GM12872 (cell line): ENCODE measurements around the gene CTBP1.

Experiments used
- TF ChIP-seq, protein P1 (sequence below): IDR thresholded peaks from 3 replicates; pipeline ENCODE4 v1.5.1; 2011; ENCODE audit warnings: low read depth, mild to moderate bottlenecking, low read length, moderate library complexity; ENCODE audit not compliant: insufficient read depth

CTBP1 gene

DNA sequence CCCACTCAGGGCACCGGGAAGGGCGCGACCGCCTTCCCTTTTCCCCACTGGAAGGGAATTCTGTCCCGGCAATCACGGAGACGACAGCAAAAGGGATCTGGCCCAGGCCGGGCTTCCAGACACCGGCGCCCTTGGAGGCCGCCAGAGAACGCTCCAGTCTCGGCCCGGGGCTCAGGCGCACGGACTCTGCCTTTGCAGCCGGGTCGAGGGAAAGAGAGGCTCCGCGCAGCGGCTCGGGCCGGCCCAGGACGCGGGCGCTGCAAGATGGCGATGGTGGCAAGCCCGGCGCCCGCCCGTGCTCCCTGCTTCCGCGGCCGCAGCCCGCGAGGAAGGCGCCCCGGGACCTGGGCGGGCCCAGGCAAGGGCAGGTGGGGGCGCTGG, 1.1 kb downstream of the CTBP1 start:
- TF ChIP-seq, protein P1, sequence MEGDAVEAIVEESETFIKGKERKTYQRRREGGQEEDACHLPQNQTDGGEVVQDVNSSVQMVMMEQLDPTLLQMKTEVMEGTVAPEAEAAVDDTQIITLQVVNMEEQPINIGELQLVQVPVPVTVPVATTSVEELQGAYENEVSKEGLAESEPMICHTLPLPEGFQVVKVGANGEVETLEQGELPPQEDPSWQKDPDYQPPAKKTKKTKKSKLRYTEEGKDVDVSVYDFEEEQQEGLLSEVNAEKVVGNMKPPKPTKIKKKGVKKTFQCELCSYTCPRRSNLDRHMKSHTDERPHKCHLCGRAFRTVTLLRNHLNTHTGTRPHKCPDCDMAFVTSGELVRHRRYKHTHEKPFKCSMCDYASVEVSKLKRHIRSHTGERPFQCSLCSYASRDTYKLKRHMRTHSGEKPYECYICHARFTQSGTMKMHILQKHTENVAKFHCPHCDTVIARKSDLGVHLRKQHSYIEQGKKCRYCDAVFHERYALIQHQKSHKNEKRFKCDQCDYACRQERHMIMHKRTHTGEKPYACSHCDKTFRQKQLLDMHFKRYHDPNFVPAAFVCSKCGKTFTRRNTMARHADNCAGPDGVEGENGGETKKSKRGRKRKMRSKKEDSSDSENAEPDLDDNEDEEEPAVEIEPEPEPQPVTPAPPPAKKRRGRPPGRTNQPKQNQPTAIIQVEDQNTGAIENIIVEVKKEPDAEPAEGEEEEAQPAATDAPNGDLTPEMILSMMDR: no peak

DNA sequence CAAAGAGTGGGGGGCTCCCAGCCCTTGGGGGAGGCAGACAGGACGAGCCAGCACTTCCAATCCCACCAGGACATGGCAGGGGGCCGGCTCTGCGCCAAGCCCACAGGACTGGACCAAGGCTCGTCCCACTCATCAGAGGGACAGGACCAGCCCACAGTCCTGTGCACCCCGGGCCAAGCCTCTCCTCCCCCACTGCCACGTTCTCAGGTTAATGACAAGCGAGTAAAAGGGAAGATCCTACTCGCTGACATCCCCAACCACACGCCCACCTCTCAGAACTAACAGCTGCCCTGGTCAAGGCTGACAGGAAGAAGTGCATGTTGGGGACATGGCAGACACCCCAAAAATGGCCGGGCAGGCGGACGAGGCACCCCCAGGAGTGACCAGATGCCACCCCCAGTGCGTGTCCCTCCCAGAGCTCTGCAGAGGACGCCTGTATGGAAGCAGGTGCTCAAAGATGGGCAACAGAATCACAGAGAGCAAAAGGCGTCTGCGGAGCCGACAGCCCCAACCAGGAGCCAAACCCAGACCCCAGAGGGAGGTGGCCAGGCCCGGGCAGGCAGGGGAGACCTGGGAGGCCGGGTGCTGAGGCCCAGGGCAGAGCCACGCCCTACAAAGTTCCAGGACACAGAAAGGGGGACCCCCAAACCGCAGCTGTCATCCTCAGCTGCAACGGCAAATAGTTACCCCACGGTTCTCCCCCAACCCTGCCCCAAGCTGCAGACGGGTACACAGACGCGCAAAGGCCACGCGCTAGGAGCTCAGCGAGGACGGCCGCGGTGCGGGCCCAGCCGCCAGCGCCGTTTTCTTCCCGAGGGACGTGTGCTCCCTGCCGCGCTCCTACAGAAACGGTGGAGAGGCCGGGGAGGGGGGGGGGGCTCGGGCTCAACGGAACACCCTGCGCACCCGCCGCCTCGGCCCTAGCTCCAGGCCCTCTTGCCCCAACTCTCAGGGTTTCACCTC, 1.7 kb downstream of the CTBP1 start:
- TF ChIP-seq, protein P1: no peak

DNA sequence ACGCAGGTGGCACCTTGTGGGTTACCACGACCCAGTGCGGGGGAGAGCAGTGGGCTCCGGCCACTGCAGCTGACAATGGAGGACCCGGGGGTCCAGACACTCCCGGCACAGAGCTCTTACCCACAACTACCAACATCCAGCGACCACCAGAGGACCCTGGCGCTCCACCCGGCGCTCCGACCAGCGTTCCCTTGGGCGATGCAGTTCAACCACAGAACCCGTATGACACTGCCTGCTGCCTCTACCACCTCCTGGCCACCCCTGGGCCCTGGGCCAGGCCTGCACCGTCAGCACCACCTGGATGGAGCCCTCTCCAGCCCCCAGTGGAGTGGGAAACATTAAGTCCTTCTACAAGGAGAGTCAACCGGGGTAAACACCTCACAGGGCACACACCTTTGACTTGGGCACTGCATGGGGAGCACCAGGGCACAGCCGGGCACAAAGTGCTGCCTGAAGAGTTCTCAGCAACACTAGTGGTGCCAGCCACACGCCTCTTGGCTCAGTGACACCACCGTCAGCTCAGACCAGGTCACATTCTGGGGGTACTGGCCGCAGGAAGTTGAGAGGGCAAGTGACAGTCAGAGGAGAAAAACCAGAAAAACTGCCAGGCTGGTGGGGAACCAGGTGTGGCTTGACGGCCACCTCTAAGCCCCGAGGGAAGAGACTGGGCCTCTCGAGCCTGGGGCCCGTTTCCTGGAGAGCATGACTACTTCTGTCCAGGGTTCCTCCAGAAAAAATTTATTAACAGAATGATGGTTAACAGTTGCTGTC, 2.6 kb downstream of the CTBP1 start:
- TF ChIP-seq, protein P1: no peak

DNA sequence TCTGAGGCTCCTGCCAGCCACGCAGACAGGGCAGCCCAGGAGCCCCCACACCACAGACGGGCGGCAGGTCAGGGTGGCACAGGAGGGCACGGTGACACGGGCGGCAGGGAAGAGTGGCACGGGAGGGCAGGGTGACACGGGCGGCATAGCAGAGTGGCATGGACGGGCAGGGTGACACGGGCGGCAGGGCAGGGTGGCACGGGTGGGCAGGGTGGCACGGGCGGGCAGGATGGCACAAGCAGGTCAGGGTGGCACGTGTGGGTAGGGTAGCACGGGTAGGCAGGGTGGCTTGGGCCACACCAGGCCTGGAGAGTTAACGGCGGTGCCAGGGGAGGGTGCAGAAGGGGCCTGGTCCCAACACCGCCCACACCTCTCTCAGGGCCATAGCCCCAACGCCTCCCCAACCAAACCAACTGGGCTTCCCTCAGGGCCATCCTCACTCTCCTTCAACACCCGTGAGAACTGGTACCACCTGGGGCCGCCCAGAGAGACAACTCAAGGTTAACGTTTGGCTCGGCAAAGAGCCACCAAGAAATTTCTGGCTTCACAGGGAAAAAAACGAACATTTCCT, 3.4 kb downstream of the CTBP1 start:
- TF ChIP-seq, protein P1: no peak

DNA sequence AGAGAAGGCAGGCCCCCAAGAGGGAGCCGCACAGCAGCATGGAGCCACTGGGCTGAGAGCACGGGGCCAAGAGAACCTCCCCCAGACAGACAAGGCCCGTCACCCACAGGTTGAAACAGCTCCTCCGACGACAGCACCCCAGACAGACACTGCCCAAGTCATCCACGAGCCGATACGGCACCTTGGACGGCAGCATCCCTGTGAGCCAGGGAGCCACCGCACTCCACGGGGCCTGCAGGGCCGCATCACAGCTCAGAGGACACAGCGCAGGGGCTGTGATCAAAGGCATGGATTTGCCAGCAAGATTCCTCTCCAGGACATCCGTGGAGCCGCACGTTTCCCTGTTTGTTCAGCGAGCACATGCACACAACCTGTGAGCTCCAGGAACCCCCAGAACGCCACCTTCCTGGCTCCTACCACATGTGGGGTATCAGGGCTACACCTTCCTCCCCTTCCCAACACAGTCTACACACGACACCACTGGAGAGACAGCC, 3.9 kb downstream of the CTBP1 start:
- TF ChIP-seq, protein P1: no peak

DNA sequence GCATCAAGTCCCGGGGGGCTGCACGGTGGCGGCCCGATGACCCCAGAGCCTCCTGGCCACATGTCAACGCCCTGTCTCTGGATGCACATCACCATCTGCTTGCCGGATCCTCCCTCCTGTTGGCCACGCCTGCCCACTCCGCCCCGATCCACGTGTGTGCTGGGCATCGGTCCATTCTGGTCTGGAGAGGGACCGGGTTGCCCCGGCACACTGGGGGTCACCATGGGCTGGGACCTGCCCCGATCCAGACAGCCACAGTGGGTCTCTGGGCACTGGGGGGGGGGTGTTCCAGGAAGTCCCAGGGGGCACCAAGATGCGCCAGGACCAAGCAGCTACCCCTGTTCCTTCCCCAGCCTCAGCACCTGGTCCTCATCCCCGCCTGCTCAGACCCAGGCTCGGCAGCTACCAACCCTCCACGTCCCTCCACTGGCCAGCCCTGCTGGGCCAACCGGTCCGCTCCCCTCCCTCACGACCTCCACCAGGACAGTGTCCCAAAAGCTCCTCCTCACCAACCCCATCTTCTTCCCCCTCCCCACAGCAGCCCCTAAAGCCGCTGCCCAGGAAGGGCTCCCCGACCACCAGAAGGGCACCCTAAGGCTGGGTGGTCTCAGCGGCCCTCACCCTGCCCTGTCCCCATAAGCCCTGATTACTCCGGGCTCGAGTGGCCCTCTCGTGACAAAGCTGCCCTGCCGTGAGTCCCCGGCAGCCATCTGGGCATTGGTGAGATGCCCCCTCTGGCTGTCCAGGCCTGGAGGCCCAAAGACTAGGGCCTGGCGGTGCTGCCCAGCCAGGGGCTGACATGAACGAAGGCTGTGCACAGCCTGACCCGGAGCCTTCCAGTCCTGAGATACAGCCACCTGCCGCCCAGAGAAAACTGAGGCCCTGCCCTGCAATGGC, 4.6 kb downstream of the CTBP1 start:
- TF ChIP-seq, protein P1: no peak
